IMR-90 (cell line): ENCODE measurements around the gene WDR49.

ENCODE experiments used
- BHLHE40 ChIP-seq: fragments of 150-350 bp; IDR thresholded peaks from 2 replicates; pipeline ENCODE4 v1.6.1; 2016; ENCODE audit warnings: mild to moderate bottlenecking, low read depth, low read length
- CEBPB ChIP-seq: IDR thresholded peaks from 2 replicates; pipeline ENCODE4 v1.6.1; 2012; ENCODE audit warnings: low read depth, low read length, improper control_type of control experiment
- CHD1 ChIP-seq: IDR thresholded peaks from 2 replicates; pipeline ENCODE4 v1.6.1; 2012; ENCODE audit warnings: low read depth, low read length, improper control_type of control experiment
- CTCF ChIP-seq: conservative IDR thresholded peaks from 2 replicates; pipeline ENCODE4 v1.5.1; 2012; ENCODE audit warnings: mild to moderate bottlenecking, low read depth, low read length, improper control_type of control experiment
- POLR2A ChIP-seq: IDR thresholded peaks from 2 replicates; pipeline ENCODE4 v1.6.1; 2012; ENCODE audit warnings: mild to moderate bottlenecking, low read depth, low read length
- RAD21 ChIP-seq: IDR thresholded peaks from 2 replicates; pipeline ENCODE4 v1.6.1; 2012; ENCODE audit warnings: low read length, improper control_type of control experiment
- RCOR1 ChIP-seq: IDR thresholded peaks from 2 replicates; pipeline ENCODE4 v1.6.1; 2012; ENCODE audit warnings: mild to moderate bottlenecking, low read length, improper control_type of control experiment; ENCODE audit not compliant: insufficient replicate concordance
- SMC3 ChIP-seq: fragments of 150-350 bp; IDR thresholded peaks from 2 replicates; pipeline ENCODE4 v1.6.1; 2016; ENCODE audit warnings: low read depth, mild to moderate bottlenecking, antibody characterized with exemption, low read length, moderate library complexity
- TF ChIP-seq, protein P1 (sequence below): fragments of 150-350 bp; IDR thresholded peaks from 2 replicates; pipeline ENCODE4 v1.6.1; 2017; ENCODE audit warnings: mild to moderate bottlenecking, antibody characterized with exemption, low read length, low read depth

GRCh38 chr3:167662919-167663400, 9.2 kb upstream of the WDR49 start:
- TF ChIP-seq POLR2A (no peak), CTCF (no peak), RCOR1 (no peak), BHLHE40 (no peak), SMC3 (no peak), CHD1 (no peak), RAD21 (no peak), CEBPB (no peak)
- TF ChIP-seq, protein P1, sequence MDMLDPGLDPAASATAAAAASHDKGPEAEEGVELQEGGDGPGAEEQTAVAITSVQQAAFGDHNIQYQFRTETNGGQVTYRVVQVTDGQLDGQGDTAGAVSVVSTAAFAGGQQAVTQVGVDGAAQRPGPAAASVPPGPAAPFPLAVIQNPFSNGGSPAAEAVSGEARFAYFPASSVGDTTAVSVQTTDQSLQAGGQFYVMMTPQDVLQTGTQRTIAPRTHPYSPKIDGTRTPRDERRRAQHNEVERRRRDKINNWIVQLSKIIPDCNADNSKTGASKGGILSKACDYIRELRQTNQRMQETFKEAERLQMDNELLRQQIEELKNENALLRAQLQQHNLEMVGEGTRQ, result no peak
